Measurements from ENCODE around the gene NEIL3. TPM values are rescaled to one million over a fixed set of nuclear protein-coding genes. Genes with fewer than 3 reads are reported as not detected.
A peak's percentile ranks its signal among the peaks of the same experiment; 100 is the strongest.

Gene NEIL3
- total and polyA plus RNA-seq, 9 of the 15 experiments (the other 6 are each of a cell fraction or from before 2014, with no cell fraction given) = 2.7 to 23.3 (median 12.9) TPM

- TF ChIP-seq HOMEZ (CRISPR knock-in tag; IDR thresholded peaks at IDR 0.05) = no peak
Measured at GRCh38 chr4:177404986-177405385, 95.3 kb downstream of the NEIL3 start (continued).

- no peak for ATAC-seq
- ChIA-PET POLR2A (interaction anchor here (1.0 kb wide), 1 partner anchor 18 kb away, joined by 3 read pairs; no protein-coding TSS in a partner anchor), CTCF (ENCODE audit: low intra/inter-chr PET ratio) (no interaction called here)
- Histone ChIP-seq H3K4me3 (no peak overlapping the region), H3K9me1 (ENCODE audit: control insufficient read depth, insufficient read depth, low read length) (no peaks in the 10 kb centered on the region), H3K9ac (ENCODE audit: insufficient read depth in 1 of 2, low read depth in 2 of 2, low read length in 2 of 2) (no peak overlapping the region), H3K4me1 (replicated peaks in 1 of 2; ENCODE audit: control insufficient read depth in 2 of 2, insufficient read depth in 2 of 2, low read length in 2 of 2) (peaks cover 0 to 3% of the 10 kb centered on the region in 2 experiments; a peak in 1 of 5 replicates), H3K9me3 (replicated peaks; ENCODE audit: control insufficient read depth, insufficient read depth, low read depth, low read length) (no peaks in the 10 kb centered on the region), H4K20me1 (replicated peaks; ENCODE audit: control insufficient read depth, insufficient read depth, low read length) (no peaks in the 10 kb centered on the region), H3K36me3 (ENCODE audit: control insufficient read depth, insufficient read depth, low read length) (no peaks in the 10 kb centered on the region), H2AFZ (ENCODE audit: low read depth, low read length) (no peak overlapping the region), H3K27me3 (ENCODE audit: control insufficient read depth in 2 of 2, insufficient read depth in 2 of 2, low read length in 2 of 2) (peaks cover 11 to 25% of the 10 kb centered on the region in 2 experiments; a peak in 4 of 5 replicates), H3K79me2 (ENCODE audit: control insufficient read depth, insufficient read depth, low read length) (no peaks in the 10 kb centered on the region), H3K27ac (ENCODE audit: extremely low read depth, low read depth, low read length) (no peak overlapping the region), H3K4me2 (ENCODE audit: insufficient read depth, low read length) (no peak overlapping the region)
- DNase-seq (ENCODE audit: extremely low read depth in 1 of 4, low spot score in 3 of 4) = no peak
- BruUV-seq (replicated peaks) = no TSS peak
- no peak for FAIRE-seq
- no peak for TF ChIP-seq MEF2D (tag; conservative IDR thresholded peaks at IDR 0.05; ENCODE audit: low read depth)
- TF ChIP-seq ZNF316 (IDR thresholded peaks at IDR 0.05) = peak; percentile 45
- TF ChIP-seq ZNF197 (CRISPR knock-in tag; IDR thresholded peaks at IDR 0.05; ENCODE audit: low read depth) = no peak
- TF ChIP-seq SP2 (IDR thresholded peaks at IDR 0.05; ENCODE audit: extremely low read depth, low read depth, low read length, poor library complexity, severe bottlenecking) = no peak
- TF ChIP-seq MAZ (CRISPR knock-in tag; conservative IDR thresholded peaks at IDR 0.05 in 1 of 2, IDR thresholded peaks at IDR 0.05 in 1 of 2) = no peak
- WGBS (ENCODE audit: insufficient coverage, low coverage, missing lambda C conversion rate) = 5% methylated on average over 2 of the region's 2 CpGs
- intact Hi-C loops (cut with micrococcal nuclease) (no loop called here), in situ Hi-C loops (cut with MboI) (no loop called here)
Measured at GRCh38 chr4:177405508-177405907, 95.8 kb downstream of the NEIL3 start.
